Lung (tissue), 12 donors: ENCODE measurements around the gene MS4A12. TPM values are rescaled to one million over a fixed set of nuclear protein-coding genes. Genes with fewer than 3 reads are reported as not detected.
"Not testable (repeated sequence)": the region's sequence is repeated elsewhere in the genome, so short reads cannot be mapped to it uniquely, and the experiment has no call there.

Experiments
- ATAC-seq: fragments of 200-7000 bp; cut with Tn5 transposase; one replicate; pipeline ENCODE4 v1.9.1; 2020; ENCODE audit warnings: moderate number of reproducible peaks; ENCODE audit not compliant: insufficient read depth, low FRiP score
- DNase-seq, 3 donors: peaks; one replicate each; pipeline ENCODE4 v3.0.0-alpha.2; 2013 to 2017
- H3K27ac ChIP-seq, 2 donors: one replicate each; pipeline ENCODE4 v1.5.1; 2013; ENCODE audit warnings: mild to moderate bottlenecking in 2 of 2, moderate library complexity in 2 of 2, control low read depth in 1 of 2, inconsistent platforms in 1 of 2, low read depth in 1 of 2, low read length in 1 of 2
- H3K27me3 ChIP-seq, 3 donors: one replicate each; pipeline ENCODE4 v1.5.1; 2013; ENCODE audit warnings: low read length in 2 of 3; ENCODE audit not compliant: control insufficient read depth in 3 of 3, insufficient read depth in 3 of 3
- H3K36me3 ChIP-seq, 4 donors: one replicate each; pipeline ENCODE4 v1.5.1; 2013; ENCODE audit warnings: low read length in 4 of 4, mild to moderate bottlenecking in 1 of 4, moderate library complexity in 1 of 4; ENCODE audit not compliant: control insufficient read depth in 4 of 4, insufficient read depth in 4 of 4
- H3K4me1 ChIP-seq, 5 donors: one replicate each; pipeline ENCODE4 v1.5.1; 2013; ENCODE audit warnings: low read length in 5 of 5, mild to moderate bottlenecking in 2 of 5, moderate library complexity in 1 of 5; ENCODE audit not compliant: control insufficient read depth in 5 of 5, insufficient read depth in 5 of 5
- H3K4me3 ChIP-seq: one replicate; pipeline ENCODE4 v1.5.1; 2013; ENCODE audit warnings: mild to moderate bottlenecking, control low read depth, moderate library complexity
- H3K9ac ChIP-seq, 2 donors: one replicate each; pipeline ENCODE4 v1.5.1; 2013; ENCODE audit warnings: low read length in 2 of 2, control low read depth in 1 of 2; ENCODE audit not compliant: insufficient read depth in 1 of 2
- H3K9me3 ChIP-seq, 4 donors: one replicate each; pipeline ENCODE4 v1.5.1; 2013; ENCODE audit warnings: low read length in 3 of 4, mild to moderate bottlenecking in 1 of 4, moderate library complexity in 1 of 4; ENCODE audit not compliant: control insufficient read depth in 4 of 4, insufficient read depth in 3 of 4
- WGBS, 2 donors: extraction: QIAGEN DNeasy Blood & Tissue Kit; methylation state at CpG; one replicate each; pipeline ENCODE4 v1.1.7; 2013; 5-methylcytosine and 5-hydroxymethylcytosine counted together
- polyA plus RNA-seq, 2 donors: library from polyadenylated mRNA; stranded (reverse); fragments of 200-250 nt; gene quantifications; one replicate each; pipeline ENCODE4 v1.2.1, GENCODE V29; 2013
- total RNA-seq, 2 donors: library from RNA; depleted of rRNA in 1 of 2; stranded (reverse); fragments of >200 nt in 1 of 2; gene quantifications; one replicate each; pipeline ENCODE4 v1.2.1, GENCODE V29; 2014 to 2021
- TF ChIP-seq, protein P1 (sequence below): IDR thresholded peaks from 2 replicates; pipeline ENCODE4 v1.5.1; 2012; ENCODE audit warnings: mild to moderate bottlenecking; ENCODE audit errors: control extremely low read depth, extremely low read depth
- donor health status: control.
- donor health status: control.
- donor health status: Bipolar disorder and iron deficiency.
- donor health status: healthy.
- donor health status: DM: yes; HTN: yes; CAD: no.

The MS4A12 gene
- total and polyA plus RNA-seq, 4 donors, result not detected

GRCh38 chr11:60530454-60531100 lies 38.0 kb downstream of the MS4A12 start:
- Histone ChIP-seq H3K9me3 (no peaks in the 10 kb centered on the region), H3K27ac (no peak overlapping the region), H3K4me3 (no peak overlapping the region), H3K9ac (no peak overlapping the region), H3K27me3 (no peaks in the 10 kb centered on the region), H3K36me3 (no peaks in the 10 kb centered on the region), H3K4me1 (peaks cover 0 to 22% (median 0%) of the 10 kb centered on the region in 5 donors)
- no peak for DNase-seq
- TF ChIP-seq, protein P1, sequence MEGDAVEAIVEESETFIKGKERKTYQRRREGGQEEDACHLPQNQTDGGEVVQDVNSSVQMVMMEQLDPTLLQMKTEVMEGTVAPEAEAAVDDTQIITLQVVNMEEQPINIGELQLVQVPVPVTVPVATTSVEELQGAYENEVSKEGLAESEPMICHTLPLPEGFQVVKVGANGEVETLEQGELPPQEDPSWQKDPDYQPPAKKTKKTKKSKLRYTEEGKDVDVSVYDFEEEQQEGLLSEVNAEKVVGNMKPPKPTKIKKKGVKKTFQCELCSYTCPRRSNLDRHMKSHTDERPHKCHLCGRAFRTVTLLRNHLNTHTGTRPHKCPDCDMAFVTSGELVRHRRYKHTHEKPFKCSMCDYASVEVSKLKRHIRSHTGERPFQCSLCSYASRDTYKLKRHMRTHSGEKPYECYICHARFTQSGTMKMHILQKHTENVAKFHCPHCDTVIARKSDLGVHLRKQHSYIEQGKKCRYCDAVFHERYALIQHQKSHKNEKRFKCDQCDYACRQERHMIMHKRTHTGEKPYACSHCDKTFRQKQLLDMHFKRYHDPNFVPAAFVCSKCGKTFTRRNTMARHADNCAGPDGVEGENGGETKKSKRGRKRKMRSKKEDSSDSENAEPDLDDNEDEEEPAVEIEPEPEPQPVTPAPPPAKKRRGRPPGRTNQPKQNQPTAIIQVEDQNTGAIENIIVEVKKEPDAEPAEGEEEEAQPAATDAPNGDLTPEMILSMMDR, result no peak
- WGBS, 2 donors, result 74 to 86% methylated on average over 3 of the region's 3 CpGs
- no peak for ATAC-seq

DNA sequence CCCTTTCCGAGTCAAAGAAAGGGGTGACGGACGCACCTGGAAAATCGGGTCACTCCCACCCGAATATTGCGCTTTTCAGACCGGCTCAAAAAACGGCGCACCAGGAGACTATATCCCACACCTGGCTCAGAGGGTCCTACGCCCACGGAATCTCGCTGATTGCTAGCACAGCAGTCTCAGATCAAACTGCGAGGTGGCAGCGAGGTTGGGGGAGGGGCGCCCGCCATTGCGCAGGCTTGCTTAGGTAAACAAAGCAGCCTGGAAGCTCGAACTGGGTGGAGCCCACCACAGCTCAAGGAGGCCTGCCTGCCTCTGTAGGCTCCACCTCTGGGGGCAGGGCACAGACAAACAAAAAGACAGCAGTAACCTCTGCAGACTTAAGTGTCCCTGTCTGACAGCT lies 39.8 kb downstream of the MS4A12 start:
- DNase-seq, ATAC-seq, H3K9ac ChIP-seq, H3K9me3 ChIP-seq, H3K27me3 ChIP-seq, H3K36me3 ChIP-seq, H3K27ac ChIP-seq, H3K4me3 ChIP-seq, H3K4me1 ChIP-seq: not testable (repeated sequence)
- WGBS, 2 donors, result 89 to 94% methylated on average over 13 to 18 of the region's 18 CpGs

DNA sequence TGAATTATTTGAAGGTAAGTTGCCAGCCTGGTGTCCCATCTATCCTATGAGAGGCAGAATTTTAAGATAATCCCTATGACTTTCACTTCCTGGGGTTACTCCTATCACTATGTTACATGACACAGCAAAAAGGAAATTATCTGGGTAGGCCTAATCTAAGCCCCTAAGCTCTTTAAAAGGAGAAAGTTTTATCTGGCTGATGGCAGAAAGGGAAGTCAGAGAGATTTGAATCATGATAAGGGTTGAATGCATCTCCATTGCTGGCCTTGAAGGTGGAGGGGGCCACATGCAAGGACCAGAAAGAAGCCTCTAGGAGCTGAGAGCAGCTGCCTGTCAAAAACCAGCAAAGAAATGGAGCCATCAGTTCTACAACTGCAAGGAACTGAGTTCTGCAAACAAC lies 46.0 kb downstream of the MS4A12 start:
- not testable (repeated sequence) for H3K36me3 ChIP-seq, ATAC-seq, H3K4me3 ChIP-seq, DNase-seq, H3K27ac ChIP-seq, H3K9me3 ChIP-seq, H3K9ac ChIP-seq, H3K27me3 ChIP-seq, H3K4me1 ChIP-seq

- WGBS, 2 donors, result 92 to 93% methylated on average over 5 of the region's 5 CpGs
- DNase-seq, result no peak
- no peak overlapping the region for H3K27ac ChIP-seq
- no peak for ATAC-seq
- no peaks in the 10 kb centered on the region for H3K27me3 ChIP-seq
- no peak overlapping the region for H3K9ac ChIP-seq
- peaks cover 0 to 3% (median 1%) of the 10 kb centered on the region in 4 donors for H3K9me3 ChIP-seq
- TF ChIP-seq, protein P1, result no peak
- no peak overlapping the region for H3K4me3 ChIP-seq
- no peaks in the 10 kb centered on the region for H3K4me1 ChIP-seq
- no peaks in the 10 kb centered on the region for H3K36me3 ChIP-seq
Observed at GRCh38 chr11:60544077-60544476, 51.5 kb downstream of the MS4A12 start.

Other genes starting within 250 kb of the MS4A12 start
- gene MS4A4E, start 249.6 kb upstream of the MS4A12 start, total RNA-seq, result 1 to 10 TPM; 1.8 to 3.9 TPM
- gene MS4A4E, start 249.6 kb upstream of the MS4A12 start, polyA plus RNA-seq, result under 1 TPM; 0.33 to 0.77 TPM
- 10 to 100 TPM; 11.1 to 50.0 TPM for gene MS4A4A, start 212.1 kb upstream of the MS4A12 start, total RNA-seq
- gene MS4A4A, start 212.1 kb upstream of the MS4A12 start, polyA plus RNA-seq, result 100 to 1,000 TPM in 1 of 2 donors, 10 to 100 TPM in 1; 15.6 to 155 TPM
- 1 to 10 TPM in 1 of 2 donors, not detected in 1; 2.6 TPM for gene MS4A6E, start 165.5 kb upstream of the MS4A12 start, total RNA-seq
- gene MS4A6E, start 165.5 kb upstream of the MS4A12 start, polyA plus RNA-seq, result 1 to 10 TPM in 1 of 2 donors, under 1 TPM in 1; 0.63 to 1.0 TPM
- 100 to 1,000 TPM in 1 of 2 donors, 10 to 100 TPM in 1; 27.7 to 111 TPM for gene MS4A7, start 114.2 kb upstream of the MS4A12 start, total RNA-seq
- gene MS4A7, start 114.2 kb upstream of the MS4A12 start, polyA plus RNA-seq, result 10 to 100 TPM; 46.5 to 50.6 TPM
- 1 to 10 TPM in 1 of 2 donors, under 1 TPM in 1; 0.88 to 4.4 TPM for gene MS4A14, start 96.3 kb upstream of the MS4A12 start, total RNA-seq
- 1 to 10 TPM; 1.4 to 8.6 TPM for gene MS4A14, start 96.3 kb upstream of the MS4A12 start, polyA plus RNA-seq
- not detected for gene MS4A5, start 63.2 kb upstream of the MS4A12 start, total RNA-seq
- gene MS4A5, start 63.2 kb upstream of the MS4A12 start, polyA plus RNA-seq, result not detected
- 10 to 100 TPM in 1 of 2 donors, under 1 TPM in 1; 0.37 to 16.6 TPM for gene MS4A1, start 36.9 kb upstream of the MS4A12 start, total RNA-seq
- gene MS4A1, start 36.9 kb upstream of the MS4A12 start, polyA plus RNA-seq, result 1 to 10 TPM in 1 of 2 donors, under 1 TPM in 1; 0.85 to 5.1 TPM
- not detected for gene MS4A13, start 22.6 kb downstream of the MS4A12 start, total RNA-seq
- gene MS4A13, start 22.6 kb downstream of the MS4A12 start, polyA plus RNA-seq, result not detected
- gene MS4A8, start 206.8 kb downstream of the MS4A12 start, total RNA-seq, result 10 to 100 TPM; 34.1 to 45.9 TPM
- gene MS4A8, start 206.8 kb downstream of the MS4A12 start, polyA plus RNA-seq, result 10 to 100 TPM; 11.4 to 26.5 TPM
- not detected for gene MS4A18, start 231.9 kb downstream of the MS4A12 start, total RNA-seq
- under 1 TPM in 1 of 2 donors, not detected in 1; 0.03 TPM for gene MS4A18, start 231.9 kb downstream of the MS4A12 start, polyA plus RNA-seq